Left ventricle myocardium inferior (tissue), 1 donor: ENCODE measurements around the gene ADGRF1. TPM values are rescaled to one million over a fixed set of nuclear protein-coding genes. Genes with fewer than 3 reads are reported as not detected.

Experiments used
- DNase-seq: peaks from one replicate; pipeline ENCODE4 v3.0.0-alpha.2; 2020
- H3K27ac ChIP-seq: fragments of 200-600 bp; replicated peaks from 2 replicates; pipeline ENCODE4 v1.8.0; 2021
- H3K27me3 ChIP-seq: fragments of 200-600 bp; 2 replicates; pipeline ENCODE4 v1.8.0; 2021; ENCODE audit warnings: low read depth
- H3K36me3 ChIP-seq: fragments of 200-600 bp; 2 replicates; pipeline ENCODE4 v1.8.0; 2021
- H3K4me1 ChIP-seq: fragments of 200-600 bp; 2 replicates; pipeline ENCODE4 v1.8.0; 2021
- H3K4me3 ChIP-seq: fragments of 200-600 bp; 2 replicates; pipeline ENCODE4 v1.8.0; 2021; ENCODE audit warnings: mild to moderate bottlenecking, moderate library complexity
- H3K9me3 ChIP-seq: fragments of 200-600 bp; replicated peaks from 2 replicates; pipeline ENCODE4 v1.8.0; 2021
- CTCF ChIP-seq: fragments of 200-600 bp; IDR thresholded peaks from 2 replicates; pipeline ENCODE4 v1.8.0; 2021; ENCODE audit warnings: antibody characterized with exemption, mild to moderate bottlenecking, borderline replicate concordance
- intact Hi-C: fragments of 100-400 bp; cut with micrococcal nuclease; formaldehyde crosslinking; loops from one replicate; pipeline ENCODE4 v1.11.0; 2022
- total RNA-seq: library from RNA; stranded (reverse); fragmentation: NEBNext Ultra II Directional; extraction: Animal tissue kit (Norgen Biotek cat#: 25700); gene quantifications from one replicate; pipeline ENCODE4 v1.2.1, GENCODE V29; 2021
- donor health status: DM: no; HTN: yes; CAD: no; lungs with severe emphysema.

ADGRF1 gene
- total RNA-seq, 1 donor from 2014 or later, result not detected

- H3K36me3 ChIP-seq, result no peaks in the 10 kb centered on the region
- no peak for TF ChIP-seq CTCF
Measured at GRCh38 chr6:47069156-47069555, 27.0 kb upstream of the ADGRF1 start.

GRCh38 chr6:47066418-47066817 lies 24.3 kb upstream of the ADGRF1 start:
- intact Hi-C loops, result no loop called here
- H3K27me3 ChIP-seq, result no peaks in the 10 kb centered on the region

More at GRCh38 chr6:47069156-47069555, 27.0 kb upstream of the ADGRF1 start:
- Histone ChIP-seq H3K9me3 (no peaks in the 10 kb centered on the region), H3K27ac (no peak overlapping the region), H3K27me3 (no peaks in the 10 kb centered on the region), H3K4me1 (no peaks in the 10 kb centered on the region), H3K4me3 (no peak overlapping the region)
- no peak for DNase-seq
- intact Hi-C loops, result no loop called here

GRCh38 chr6:47064274-47064673 lies 22.1 kb upstream of the ADGRF1 start:
- Histone ChIP-seq H3K4me1 (peaks cover 15% of the 10 kb centered on the region), H3K27ac (no peak overlapping the region), H3K4me3 (no peak overlapping the region), H3K36me3 (no peaks in the 10 kb centered on the region), H3K27me3 (no peaks in the 10 kb centered on the region), H3K9me3 (peaks cover 14% of the 10 kb centered on the region)
- no peak for TF ChIP-seq CTCF
- DNase-seq, result no peak
- intact Hi-C loops, result no loop called here

More at GRCh38 chr6:47066418-47066817, 24.3 kb upstream of the ADGRF1 start:
- Histone ChIP-seq H3K27ac (no peak overlapping the region), H3K4me1 (peaks cover 8% of the 10 kb centered on the region), H3K9me3 (peaks cover 14% of the 10 kb centered on the region), H3K36me3 (no peaks in the 10 kb centered on the region), H3K4me3 (no peak overlapping the region)
- no peak for TF ChIP-seq CTCF
- no peak for DNase-seq

- intact Hi-C loops, result no loop called here
- TF ChIP-seq CTCF, result no peak
- Histone ChIP-seq H3K27me3 (no peaks in the 10 kb centered on the region), H3K27ac (peak overlapping the region; percentile 63), H3K4me3 (no peak overlapping the region), H3K36me3 (no peaks in the 10 kb centered on the region), H3K4me1 (peaks cover 15% of the 10 kb centered on the region), H3K9me3 (peaks cover 14% of the 10 kb centered on the region)
- DNase-seq, result no peak
Measured at GRCh38 chr6:47062346-47062745, 20.2 kb upstream of the ADGRF1 start.

DNA sequence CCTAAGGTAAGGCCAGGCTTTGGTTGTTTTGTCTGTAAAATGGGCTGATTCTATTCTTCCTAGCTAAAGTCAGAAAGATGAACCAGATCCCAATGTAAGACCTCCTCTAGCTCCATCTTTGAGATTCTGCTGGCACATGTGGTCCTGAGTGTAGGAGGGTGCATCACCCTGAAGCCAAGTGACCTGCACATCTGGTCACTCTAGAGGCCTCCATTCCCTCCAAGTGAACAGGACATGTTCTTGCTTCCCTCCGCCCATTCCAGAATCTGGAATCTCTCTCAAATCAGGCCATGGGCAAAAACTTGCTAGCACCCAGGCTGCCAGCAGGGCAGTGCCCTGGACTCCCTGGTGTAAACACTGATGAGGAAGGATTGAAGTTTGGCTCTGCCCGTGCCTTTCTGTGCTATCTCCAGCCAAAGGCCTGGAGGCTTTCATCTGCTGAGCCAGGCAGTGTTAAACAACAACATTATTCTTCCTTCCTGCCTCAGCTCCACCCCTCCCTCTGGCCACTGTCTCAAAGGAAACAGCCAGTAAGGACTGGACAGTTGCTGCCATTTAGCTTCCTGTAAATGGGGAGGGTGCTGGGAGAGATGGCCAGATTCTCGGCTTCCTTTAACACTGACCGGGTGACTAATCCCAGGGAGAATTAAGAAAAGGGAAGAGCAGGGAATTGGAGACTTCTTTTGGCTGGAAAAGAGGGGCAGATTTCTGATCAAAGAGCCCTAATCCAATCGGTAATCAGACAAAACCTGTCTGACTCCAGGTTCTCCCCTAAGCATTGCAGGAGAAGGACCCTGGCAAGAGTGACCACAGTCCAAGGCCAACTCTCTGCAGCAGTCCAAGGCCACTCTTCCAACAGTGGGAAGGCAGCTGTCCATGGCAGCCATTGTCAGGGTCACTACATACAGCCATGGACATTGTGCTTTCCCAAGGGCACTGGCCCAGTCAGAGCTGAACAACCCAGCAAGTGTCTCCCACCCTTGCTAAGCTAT lies 19.5 kb upstream of the ADGRF1 start:
- no peak for TF ChIP-seq CTCF
- peaks cover 15% of the 10 kb centered on the region for H3K4me1 ChIP-seq
- peak overlapping the region; percentile 63 for H3K27ac ChIP-seq
- no peak for DNase-seq
- peaks cover 14% of the 10 kb centered on the region for H3K9me3 ChIP-seq
- no peaks in the 10 kb centered on the region for H3K27me3 ChIP-seq
- no peak overlapping the region for H3K4me3 ChIP-seq
- intact Hi-C loops, result no loop called here
- no peaks in the 10 kb centered on the region for H3K36me3 ChIP-seq
